ENCODE data around the gene KLHL29.

DNA sequence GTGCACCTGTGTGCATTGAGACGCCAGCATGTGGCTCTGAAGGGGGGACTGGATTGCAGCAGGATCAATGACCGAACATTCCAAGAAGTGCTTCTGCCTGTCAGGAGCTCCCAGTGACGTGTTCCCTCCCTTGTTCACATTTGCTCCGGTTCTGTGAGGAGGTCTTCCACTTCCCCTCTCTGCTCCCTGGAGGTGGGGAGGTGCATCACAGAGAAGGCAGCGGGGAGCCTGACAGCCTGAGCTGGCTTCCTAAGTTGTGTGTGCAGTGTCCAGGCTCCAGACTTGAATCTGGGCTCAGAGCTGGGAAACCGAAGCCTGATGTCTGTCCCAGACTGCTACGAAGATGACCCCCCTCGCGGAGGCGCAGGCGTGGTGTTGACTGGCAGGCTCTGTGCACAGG lies 171.0 kb downstream of the KLHL29 start:
- TF ChIP-seq POLR2A (IDR thresholded peaks at IDR 0.05; ENCODE audit: low read depth, low read length) (no peak), TAF1 (IDR thresholded peaks at IDR 0.05; ENCODE audit: low read depth, low read length) (no peak), POLR2AphosphoS5 (IDR thresholded peaks at IDR 0.05; ENCODE audit: low read depth, low read length) (no peak), SPI1 (IDR thresholded peaks at IDR 0.05; ENCODE audit: low read depth, low read length) (no peak), PAX5 (IDR thresholded peaks at IDR 0.05; ENCODE audit: insufficient read depth, low read length, severe bottlenecking) (no peak), POU2F2 (IDR thresholded peaks at IDR 0.05; ENCODE audit: low read depth, low read length) (no peak)
